GM12801 (cell line): ENCODE data around the gene RYR3.

ENCODE experiments used
- CTCF ChIP-seq: IDR thresholded peaks from one replicate; pipeline ENCODE4 v1.5.1; 2011; ENCODE audit warnings: control low read depth; ENCODE audit not compliant: insufficient read length; ENCODE audit errors: extremely low read depth

RYR3 gene

GRCh38 chr15:33638453-33638852 is 327.7 kb downstream of the RYR3 start:
- TF ChIP-seq CTCF, result no peak

- TF ChIP-seq CTCF, result no peak
Observed at GRCh38 chr15:33639051-33639450, 328.3 kb downstream of the RYR3 start.

- TF ChIP-seq CTCF, result no peak
Observed at GRCh38 chr15:33639456-33639855, 328.7 kb downstream of the RYR3 start.

GRCh38 chr15:33639978-33640377 is 329.2 kb downstream of the RYR3 start:
- no peak for TF ChIP-seq CTCF

- TF ChIP-seq CTCF, result no peak
Observed at GRCh38 chr15:33641069-33641468, 330.3 kb downstream of the RYR3 start.

GRCh38 chr15:33644304-33644703 is 333.5 kb downstream of the RYR3 start:
- TF ChIP-seq CTCF, result no peak

- TF ChIP-seq CTCF, result no peak
Observed at GRCh38 chr15:33646744-33647143, 336.0 kb downstream of the RYR3 start.
